ENCODE measurements around the gene ZRANB3.
"Not testable (repeated sequence)": the region's sequence is repeated elsewhere in the genome, so short reads cannot be mapped to it uniquely, and the experiment has no call there.

The ZRANB3 gene

GRCh38 chr2:135422898-135423297 lies 108.1 kb downstream of the ZRANB3 start:
- Histone ChIP-seq H3K27me3 (ENCODE audit: insufficient read depth, low read depth, severe bottlenecking) (no peaks in the 10 kb centered on the region), H3K27ac (no peak overlapping the region)

GRCh38 chr2:135411646-135412045 lies 119.4 kb downstream of the ZRANB3 start:
- no peak for DNase-seq
- Histone ChIP-seq H3K4me3 (ENCODE audit: low read depth, low read length) (no peak overlapping the region), H3K36me3 (no peaks in the 10 kb centered on the region), H3K27ac (no peak overlapping the region), H3K9me3 (ENCODE audit: severe bottlenecking) (no peaks in the 10 kb centered on the region), H3K27me3 (ENCODE audit: insufficient read depth, low read depth, severe bottlenecking) (no peaks in the 10 kb centered on the region)
- TF ChIP-seq CTCF (IDR thresholded peaks at IDR 0.05; ENCODE audit: low read depth, low read length), result no peak

More at GRCh38 chr2:135422898-135423297, 108.1 kb downstream of the ZRANB3 start:
- Histone ChIP-seq H3K36me3 (no peaks in the 10 kb centered on the region), H3K9me3 (ENCODE audit: severe bottlenecking) (no peaks in the 10 kb centered on the region), H3K4me3 (ENCODE audit: low read depth, low read length) (no peak overlapping the region)
- no peak for TF ChIP-seq CTCF (IDR thresholded peaks at IDR 0.05; ENCODE audit: low read depth, low read length)
- DNase-seq, result no peak

- H3K27me3 ChIP-seq (ENCODE audit: insufficient read depth, low read depth, severe bottlenecking), result no peaks in the 10 kb centered on the region
- no peak overlapping the region for H3K27ac ChIP-seq
- no peaks in the 10 kb centered on the region for H3K36me3 ChIP-seq
- no peak for DNase-seq
- no peak for TF ChIP-seq CTCF (IDR thresholded peaks at IDR 0.05; ENCODE audit: low read depth, low read length)
- no peaks in the 10 kb centered on the region for H3K9me3 ChIP-seq (ENCODE audit: severe bottlenecking)
- H3K4me3 ChIP-seq (ENCODE audit: low read depth, low read length), result no peak overlapping the region
Observed at GRCh38 chr2:135409436-135409835, 121.6 kb downstream of the ZRANB3 start.

GRCh38 chr2:135396259-135396658 lies 134.8 kb downstream of the ZRANB3 start:
- not testable (repeated sequence) for DNase-seq; H3K4me3 ChIP-seq (ENCODE audit: low read depth, low read length); H3K27me3 ChIP-seq (ENCODE audit: insufficient read depth, low read depth, severe bottlenecking); H3K36me3 ChIP-seq; H3K27ac ChIP-seq; H3K9me3 ChIP-seq (ENCODE audit: severe bottlenecking)

- Histone ChIP-seq H3K27me3 (ENCODE audit: insufficient read depth, low read depth, severe bottlenecking) (no peaks in the 10 kb centered on the region), H3K9me3 (ENCODE audit: severe bottlenecking) (no peaks in the 10 kb centered on the region), H3K4me3 (ENCODE audit: low read depth, low read length) (no peak overlapping the region), H3K27ac (no peak overlapping the region), H3K36me3 (no peaks in the 10 kb centered on the region)
- DNase-seq, result no peak
- no peak for TF ChIP-seq CTCF (IDR thresholded peaks at IDR 0.05; ENCODE audit: low read depth, low read length)
Observed at GRCh38 chr2:135386993-135387392, 144.0 kb downstream of the ZRANB3 start.

- H3K36me3 ChIP-seq, result no peaks in the 10 kb centered on the region
- no peak for TF ChIP-seq CTCF (IDR thresholded peaks at IDR 0.05; ENCODE audit: low read depth, low read length)
- no peak for DNase-seq
- peaks cover 6% of the 10 kb centered on the region for H3K9me3 ChIP-seq (ENCODE audit: severe bottlenecking)
- H3K27me3 ChIP-seq (ENCODE audit: insufficient read depth, low read depth, severe bottlenecking), result no peaks in the 10 kb centered on the region
- H3K27ac ChIP-seq, result no peak overlapping the region
- H3K4me3 ChIP-seq (ENCODE audit: low read depth, low read length), result no peak overlapping the region
Observed at GRCh38 chr2:135378591-135378990, 152.4 kb downstream of the ZRANB3 start.
